A673 (cell line): Measurements from ENCODE around the gene NEU4. TPM values are rescaled to one million over a fixed set of nuclear protein-coding genes. Genes with fewer than 3 reads are reported as not detected.
A peak's percentile ranks its signal among the peaks of the same experiment; 100 is the strongest.
"Not testable (repeated sequence)": the region's sequence is repeated elsewhere in the genome, so short reads cannot be mapped to it uniquely, and the experiment has no call there.

ENCODE experiments used
- BruUV-seq: library from RNA; stranded (reverse); fragments of 400-500 nt; replicated peaks from 2 replicates; lab custom pipeline; 2021; lab: Mats Ljungman, UMichigan
- CTCF ChIA-PET: fragments of 300-600 bp; sonication (Branson Sonifier 250); formaldehyde crosslinking; loops from one replicate; lab custom pipeline; 2022; ENCODE audit warnings: antibody characterized with exemption; lab: Charles Lee
- POLR2A ChIA-PET: fragments of 300-600 bp; sonication (Branson Sonifier 250); formaldehyde crosslinking; loops from one replicate; lab custom pipeline; 2022; ENCODE audit warnings: antibody characterized with exemption; ENCODE audit not compliant: low non-redundant PET; lab: Charles Lee
- DNase-seq: peaks from one replicate; pipeline ENCODE4 v3.0.0-alpha.2; 2015; ENCODE audit warnings: low spot score
- H3K27ac ChIP-seq: fragments of 200-600 bp; sonication (generic); 2 replicates; pipeline ENCODE4 v1.5.1; 2016; ENCODE audit warnings: mixed run types, low read depth, mild to moderate bottlenecking, mixed read lengths, antibody characterized with exemption, low read length; ENCODE audit not compliant: poor library complexity, severe bottlenecking
- H3K27me3 ChIP-seq: fragments of 200-600 bp; sonication (generic); replicated peaks from 2 replicates; pipeline ENCODE4 v1.6.1; 2017; ENCODE audit warnings: mixed run types, low read depth, mild to moderate bottlenecking, mixed read lengths, antibody characterized with exemption, low read length; ENCODE audit not compliant: insufficient read depth, poor library complexity
- H3K36me3 ChIP-seq: fragments of 200-600 bp; sonication (generic); 2 replicates; pipeline ENCODE4 v1.6.1; 2016; ENCODE audit warnings: mixed run types, mild to moderate bottlenecking, mixed read lengths, antibody characterized with exemption, low read length; ENCODE audit not compliant: insufficient read depth, poor library complexity, severe bottlenecking
- H3K4me1 ChIP-seq: fragments of 200-600 bp; sonication (generic); 2 replicates; pipeline ENCODE4 v1.6.1; 2017; ENCODE audit warnings: mixed run types, mild to moderate bottlenecking, mixed read lengths, antibody characterized with exemption, low read length; ENCODE audit not compliant: insufficient read depth, poor library complexity, severe bottlenecking
- H3K4me3 ChIP-seq: fragments of 200-600 bp; sonication (generic); 2 replicates; pipeline ENCODE4 v1.5.1; 2016; ENCODE audit warnings: low read depth, mixed run types, mild to moderate bottlenecking, mixed read lengths, low read length; ENCODE audit not compliant: poor library complexity, severe bottlenecking
- H3K9me3 ChIP-seq: fragments of 200-600 bp; sonication (generic); 2 replicates; pipeline ENCODE4 v1.6.1; 2016; ENCODE audit warnings: mixed run types, low read depth, mild to moderate bottlenecking, mixed read lengths, antibody characterized with exemption, low read length; ENCODE audit not compliant: poor library complexity, severe bottlenecking
- EZH2 ChIP-seq: fragments of 200-600 bp; sonication (generic); IDR thresholded peaks from 2 replicates; pipeline ENCODE4 v1.6.1; 2017; ENCODE audit warnings: borderline replicate concordance, low read depth, mild to moderate bottlenecking, mixed read lengths, antibody characterized with exemption, low read length; ENCODE audit not compliant: poor library complexity, severe bottlenecking
- intact Hi-C: fragments of 100-400 bp; cut with micrococcal nuclease; formaldehyde crosslinking; loops from one replicate; pipeline ENCODE4 v1.10.0; 2022; ENCODE audit not compliant: unreplicated experiment
- total RNA-seq: library from RNA; stranded (reverse); gene quantifications from 2 replicates; pipeline ENCODE4 v1.2.3, GENCODE V29; 2021
- TF ChIP-seq, protein P1 (sequence below): fragments of 300-800, 200-600 bp; sonication (generic); conservative IDR thresholded peaks from 2 replicates; pipeline ENCODE4 v1.5.1; 2017; ENCODE audit warnings: low read depth, mild to moderate bottlenecking, antibody characterized with exemption, low read length, moderate library complexity, mixed read lengths

The NEU4 gene
- total RNA-seq, 1 experiment from 2014 or later, result 48.4 TPM

DNA sequence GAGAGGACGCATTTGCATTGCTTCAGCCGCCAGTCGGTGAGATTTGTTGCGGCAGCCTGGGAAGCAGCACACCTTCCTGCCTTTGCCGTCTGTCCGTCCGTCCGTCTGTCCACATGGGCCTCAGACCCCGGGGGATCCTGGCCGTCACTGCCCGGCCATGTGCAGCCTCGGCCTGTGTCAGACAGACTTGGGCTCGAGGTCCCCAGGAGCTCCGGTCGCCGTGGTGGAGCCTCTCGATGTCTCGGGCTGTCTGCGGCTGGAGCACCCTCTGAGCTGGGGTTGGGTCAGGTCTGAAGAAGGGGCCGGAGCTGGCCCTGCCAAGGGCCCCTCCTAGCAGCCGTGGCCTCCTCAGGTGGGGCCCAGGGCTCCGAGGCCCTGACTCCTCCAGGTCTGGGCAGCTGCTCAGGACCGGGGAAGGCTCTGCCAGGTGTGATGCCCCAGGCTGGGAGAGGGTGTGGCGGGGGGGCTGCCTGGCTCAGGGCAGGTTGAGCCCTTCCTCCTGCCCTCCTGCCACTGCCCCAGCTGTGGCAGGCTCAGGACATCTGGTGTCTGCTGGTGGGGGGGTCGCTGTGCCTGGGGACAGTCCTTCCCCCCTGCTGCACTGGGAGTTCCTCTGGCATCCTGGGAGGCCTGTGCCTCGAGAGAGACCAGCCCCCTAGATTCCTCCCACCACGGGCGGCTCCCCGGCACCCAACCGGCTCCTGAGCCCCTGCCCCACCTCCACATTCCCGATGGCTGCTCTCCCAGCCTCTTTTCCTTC is 11.8 kb downstream of the NEU4 start:
- no peaks in the 10 kb centered on the region for H3K36me3 ChIP-seq
- H3K27ac ChIP-seq, result peak overlapping the region; percentile 92
- TSS peak; percentile 86 for BruUV-seq
- no peak for DNase-seq
- no peaks in the 10 kb centered on the region for H3K27me3 ChIP-seq
- TF ChIP-seq, protein P1, sequence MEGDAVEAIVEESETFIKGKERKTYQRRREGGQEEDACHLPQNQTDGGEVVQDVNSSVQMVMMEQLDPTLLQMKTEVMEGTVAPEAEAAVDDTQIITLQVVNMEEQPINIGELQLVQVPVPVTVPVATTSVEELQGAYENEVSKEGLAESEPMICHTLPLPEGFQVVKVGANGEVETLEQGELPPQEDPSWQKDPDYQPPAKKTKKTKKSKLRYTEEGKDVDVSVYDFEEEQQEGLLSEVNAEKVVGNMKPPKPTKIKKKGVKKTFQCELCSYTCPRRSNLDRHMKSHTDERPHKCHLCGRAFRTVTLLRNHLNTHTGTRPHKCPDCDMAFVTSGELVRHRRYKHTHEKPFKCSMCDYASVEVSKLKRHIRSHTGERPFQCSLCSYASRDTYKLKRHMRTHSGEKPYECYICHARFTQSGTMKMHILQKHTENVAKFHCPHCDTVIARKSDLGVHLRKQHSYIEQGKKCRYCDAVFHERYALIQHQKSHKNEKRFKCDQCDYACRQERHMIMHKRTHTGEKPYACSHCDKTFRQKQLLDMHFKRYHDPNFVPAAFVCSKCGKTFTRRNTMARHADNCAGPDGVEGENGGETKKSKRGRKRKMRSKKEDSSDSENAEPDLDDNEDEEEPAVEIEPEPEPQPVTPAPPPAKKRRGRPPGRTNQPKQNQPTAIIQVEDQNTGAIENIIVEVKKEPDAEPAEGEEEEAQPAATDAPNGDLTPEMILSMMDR, result no peak
- no peak for TF ChIP-seq EZH2
- peaks cover under 1% of the 10 kb centered on the region for H3K9me3 ChIP-seq
- no peak overlapping the region for H3K4me3 ChIP-seq
- H3K4me1 ChIP-seq, result peaks cover 42% of the 10 kb centered on the region
- CTCF ChIA-PET, result interaction anchor here (0.6 kb wide), 1 partner anchor 91 kb away, joined by 3 read pairs; no protein-coding TSS in a partner anchor
- intact Hi-C loops, result no loop called here
- POLR2A ChIA-PET, result no interaction called here

DNA sequence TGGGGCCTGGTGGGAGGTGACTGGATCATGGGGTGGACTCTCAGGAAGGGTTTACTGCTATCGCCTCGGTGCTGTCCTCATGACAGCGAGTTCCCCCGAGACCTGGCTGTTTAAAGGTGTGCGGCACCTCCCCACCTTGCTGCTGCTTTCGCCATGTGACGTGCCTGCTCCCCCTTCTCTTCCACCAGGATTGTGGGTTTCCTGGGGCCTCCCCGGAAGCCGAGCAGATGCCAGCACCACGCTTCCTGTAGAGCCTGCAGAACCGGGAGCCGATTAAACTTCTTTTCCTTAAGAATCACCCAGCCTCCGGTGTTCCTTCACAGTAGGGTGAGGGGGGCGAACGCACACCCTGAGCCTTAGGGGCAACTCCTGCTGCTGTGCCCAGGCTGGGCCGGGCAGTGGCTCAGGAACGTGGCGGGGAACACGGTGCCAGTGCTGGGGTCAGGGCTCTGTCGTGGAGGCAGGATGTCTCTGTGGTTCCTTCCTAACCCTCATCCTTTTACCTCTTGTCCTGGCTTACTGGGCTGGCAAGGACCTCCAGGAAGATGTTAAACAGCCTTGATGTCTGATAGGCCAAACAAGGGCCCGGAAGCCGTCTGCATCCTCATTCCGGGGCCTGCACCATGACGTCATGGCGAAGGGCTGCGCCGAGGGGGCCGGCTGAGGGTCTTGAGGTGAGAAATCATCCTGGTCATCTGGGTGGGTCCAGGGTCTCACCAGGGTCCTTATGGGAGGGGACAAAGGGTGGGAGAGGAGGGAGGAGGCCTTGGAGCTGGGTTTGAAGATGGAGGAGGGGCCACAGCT is 12.7 kb downstream of the NEU4 start:
- Histone ChIP-seq H3K4me1 (peaks cover 33% of the 10 kb centered on the region), H3K27me3 (no peaks in the 10 kb centered on the region), H3K9me3 (peaks cover 8% of the 10 kb centered on the region), H3K27ac (peak overlapping the region; percentile 92), H3K4me3 (no peak overlapping the region), H3K36me3 (no peaks in the 10 kb centered on the region)
- BruUV-seq, result no TSS peak
- intact Hi-C loops, result no loop called here
- no peak for TF ChIP-seq EZH2
- TF ChIP-seq, protein P1, result no peak
- peak; percentile 65 for DNase-seq
- ChIA-PET POLR2A (no interaction called here), CTCF (no interaction called here)

GRCh38 chr2:241822264-241822623 is 13.3 kb downstream of the NEU4 start:
- H3K36me3 ChIP-seq, result no peaks in the 10 kb centered on the region
- ChIA-PET POLR2A (no interaction called here), CTCF (no interaction called here)
- H3K27ac ChIP-seq, result peak overlapping the region; percentile 92
- intact Hi-C loops, result no loop called here
- BruUV-seq, result TSS peak; percentile 34
- DNase-seq, result no peak
- no peak for TF ChIP-seq EZH2
- TF ChIP-seq, protein P1, result no peak
- H3K4me3 ChIP-seq, result no peak overlapping the region
- no peaks in the 10 kb centered on the region for H3K27me3 ChIP-seq
- H3K4me1 ChIP-seq, result peaks cover 28% of the 10 kb centered on the region
- peaks cover 13% of the 10 kb centered on the region for H3K9me3 ChIP-seq

DNA sequence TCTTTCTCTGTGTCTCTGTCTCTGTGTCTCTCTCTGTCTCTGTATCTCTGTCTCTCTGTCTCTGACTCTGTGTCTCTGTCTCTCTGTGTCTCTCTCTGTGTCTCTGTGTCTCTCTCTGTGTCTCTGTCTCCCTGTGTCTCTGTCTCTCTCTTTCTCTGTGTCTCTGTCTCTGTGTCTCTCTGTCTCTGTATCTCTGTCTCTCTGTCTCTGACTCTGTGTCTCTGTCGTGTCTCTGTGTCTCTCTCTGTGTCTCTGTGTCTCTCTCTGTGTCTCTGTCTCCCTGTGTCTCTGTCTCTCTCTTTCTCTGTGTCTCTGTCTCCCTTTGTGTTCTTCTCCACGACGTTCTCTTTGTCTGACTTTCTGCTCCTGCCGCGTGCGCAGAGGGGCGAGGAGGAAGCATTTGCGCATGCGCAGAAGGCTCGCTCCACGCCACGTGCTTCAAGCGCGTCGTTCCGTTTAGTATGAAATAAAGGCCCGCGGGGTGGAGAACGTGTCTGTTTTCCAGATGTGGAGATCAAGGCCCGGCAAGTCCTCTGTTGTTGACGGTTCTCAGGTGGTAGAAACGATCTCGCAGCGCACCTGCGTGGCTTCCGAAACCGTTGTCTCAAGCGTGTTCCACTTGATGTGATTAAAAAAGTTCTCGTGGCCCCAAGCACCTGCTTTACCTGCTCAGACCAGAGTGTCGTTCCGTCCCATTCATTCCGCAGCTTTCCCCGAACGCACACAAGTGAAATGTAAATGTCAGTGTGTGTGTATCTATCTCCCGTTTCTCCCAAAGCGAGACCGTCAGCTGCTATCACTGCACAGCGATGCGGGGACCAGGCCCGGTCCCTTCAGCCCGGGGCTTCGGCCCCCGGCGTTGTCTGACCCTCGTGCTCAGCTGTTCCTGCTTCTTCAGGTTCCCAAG is 14.8 kb downstream of the NEU4 start:
- H3K4me3 ChIP-seq, DNase-seq, POLR2A ChIA-PET, H3K36me3 ChIP-seq, H3K27me3 ChIP-seq, CTCF ChIA-PET, intact Hi-C loops, H3K27ac ChIP-seq: not testable (repeated sequence)
- H3K4me1 ChIP-seq, result peaks cover 25% of the 10 kb centered on the region
- TSS peak; percentile 55 for BruUV-seq
- peaks cover 20% of the 10 kb centered on the region for H3K9me3 ChIP-seq
